ENCODE results near the gene SOCS3. TPM values are rescaled to one million over a fixed set of nuclear protein-coding genes. Genes with fewer than 3 reads are reported as not detected.
A peak's percentile ranks its signal among the peaks of the same experiment; 100 is the strongest.

SOCS3 gene
- total and polyA plus RNA-seq, 7 donors: 10.3 to 499 (median 45.7) TPM

DNA sequence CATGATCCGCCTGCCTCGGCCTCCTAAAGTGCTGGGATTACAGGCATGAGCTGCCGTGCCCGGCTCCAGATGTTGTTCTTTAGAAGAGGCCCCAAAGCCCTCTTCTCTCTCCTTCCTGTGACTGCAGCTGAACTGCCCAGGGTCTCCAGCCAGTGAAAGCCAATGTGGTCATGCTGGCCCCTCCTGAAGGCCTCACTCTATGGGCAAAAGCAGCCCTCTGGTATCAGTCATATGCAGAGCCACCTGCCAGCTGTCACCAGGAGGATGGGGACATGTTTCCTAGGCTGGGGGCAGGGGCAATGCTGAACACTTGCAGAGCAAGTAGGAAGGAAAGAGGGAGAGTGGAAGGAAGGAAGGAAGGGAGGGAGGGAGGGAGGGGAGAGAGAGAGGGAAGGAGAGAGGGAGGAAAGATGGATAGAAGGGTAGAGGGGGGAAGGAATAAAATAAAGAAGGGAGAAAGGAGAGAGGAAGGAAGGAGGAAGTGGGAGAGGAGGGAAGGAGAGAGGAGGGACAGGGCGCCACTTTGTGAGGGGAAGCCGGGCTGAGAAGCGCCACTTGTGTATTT is 36.0 kb downstream of the SOCS3 start:
- Histone ChIP-seq H3K9me3 (no peaks in the 10 kb centered on the region), H3K27me3 (no peaks in the 10 kb centered on the region), H3K27ac (peak overlapping the region; percentile 78 to 87 (median 82)), H3K4me3 (peak overlapping the region in 2 of 4 donors; percentile 1 to 23), H3K4me1 (peaks cover 0 to 31% (median 23%) of the 10 kb centered on the region in 4 donors), H3K36me3 (no peaks in the 10 kb centered on the region)
- DNase-seq: peak; percentile 53
- TF ChIP-seq, protein P1, sequence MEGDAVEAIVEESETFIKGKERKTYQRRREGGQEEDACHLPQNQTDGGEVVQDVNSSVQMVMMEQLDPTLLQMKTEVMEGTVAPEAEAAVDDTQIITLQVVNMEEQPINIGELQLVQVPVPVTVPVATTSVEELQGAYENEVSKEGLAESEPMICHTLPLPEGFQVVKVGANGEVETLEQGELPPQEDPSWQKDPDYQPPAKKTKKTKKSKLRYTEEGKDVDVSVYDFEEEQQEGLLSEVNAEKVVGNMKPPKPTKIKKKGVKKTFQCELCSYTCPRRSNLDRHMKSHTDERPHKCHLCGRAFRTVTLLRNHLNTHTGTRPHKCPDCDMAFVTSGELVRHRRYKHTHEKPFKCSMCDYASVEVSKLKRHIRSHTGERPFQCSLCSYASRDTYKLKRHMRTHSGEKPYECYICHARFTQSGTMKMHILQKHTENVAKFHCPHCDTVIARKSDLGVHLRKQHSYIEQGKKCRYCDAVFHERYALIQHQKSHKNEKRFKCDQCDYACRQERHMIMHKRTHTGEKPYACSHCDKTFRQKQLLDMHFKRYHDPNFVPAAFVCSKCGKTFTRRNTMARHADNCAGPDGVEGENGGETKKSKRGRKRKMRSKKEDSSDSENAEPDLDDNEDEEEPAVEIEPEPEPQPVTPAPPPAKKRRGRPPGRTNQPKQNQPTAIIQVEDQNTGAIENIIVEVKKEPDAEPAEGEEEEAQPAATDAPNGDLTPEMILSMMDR (IDR thresholded peaks at IDR 0.05): no peak
- TF ChIP-seq EP300 (IDR thresholded peaks at IDR 0.05) (no peak), POLR2AphosphoS5 (IDR thresholded peaks at IDR 0.05) (no peak), POLR2A (IDR thresholded peaks at IDR 0.05) (no peak)
- intact Hi-C loops (cut with DNase I): no loop called here
- WGBS, 2 donors: 57 to 83% methylated on average over 7 of the region's 7 CpGs

DNA sequence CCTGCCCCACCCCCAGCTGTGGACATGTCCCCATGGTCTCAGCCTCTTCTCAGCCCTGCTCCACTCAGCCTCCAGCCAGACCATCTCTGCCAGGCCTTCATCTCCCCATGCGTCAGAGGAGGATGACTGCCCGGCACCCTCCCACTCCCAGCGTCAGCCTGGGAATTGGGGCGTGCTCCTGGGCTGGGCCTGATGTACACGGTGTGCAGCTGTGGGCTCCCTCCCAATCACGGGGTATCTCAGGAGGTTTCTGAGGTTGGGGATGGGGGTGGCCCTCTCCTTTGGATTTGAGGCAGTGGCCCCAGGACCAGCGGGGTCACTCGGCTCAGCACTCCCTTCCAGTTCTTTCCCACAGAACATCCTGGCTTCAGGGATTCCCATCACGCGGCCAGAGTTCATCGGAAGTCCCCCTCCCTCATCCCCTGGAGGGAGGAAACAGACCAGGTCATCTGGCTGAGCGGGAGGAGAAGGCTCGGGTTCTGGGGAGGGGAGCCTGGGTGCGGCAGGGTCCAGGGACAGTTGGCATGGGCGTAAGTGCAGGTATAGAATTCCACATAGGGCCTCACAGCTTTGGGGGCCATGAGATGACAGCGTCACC is 36.9 kb downstream of the SOCS3 start:
- Histone ChIP-seq H3K27ac (peak overlapping the region; percentile 78 to 87 (median 82)), H3K27me3 (no peaks in the 10 kb centered on the region), H3K4me3 (no peak overlapping the region), H3K9me3 (no peaks in the 10 kb centered on the region), H3K4me1 (peaks cover 0 to 31% (median 23%) of the 10 kb centered on the region in 4 donors), H3K36me3 (no peaks in the 10 kb centered on the region)
- TF ChIP-seq POLR2A (IDR thresholded peaks at IDR 0.05): no peak
- TF ChIP-seq EP300 (IDR thresholded peaks at IDR 0.05): peak in 1 of 4 donors; percentile 1
- peak in 1 of 4 donors; percentile 58 for TF ChIP-seq POLR2AphosphoS5 (IDR thresholded peaks at IDR 0.05)
- TF ChIP-seq, protein P1 (IDR thresholded peaks at IDR 0.05): no peak
- intact Hi-C loops (cut with DNase I): no loop called here
- DNase-seq: peak; percentile 88
- 82 to 85% methylated on average over 16 of the region's 16 CpGs for WGBS, 2 donors

DNA sequence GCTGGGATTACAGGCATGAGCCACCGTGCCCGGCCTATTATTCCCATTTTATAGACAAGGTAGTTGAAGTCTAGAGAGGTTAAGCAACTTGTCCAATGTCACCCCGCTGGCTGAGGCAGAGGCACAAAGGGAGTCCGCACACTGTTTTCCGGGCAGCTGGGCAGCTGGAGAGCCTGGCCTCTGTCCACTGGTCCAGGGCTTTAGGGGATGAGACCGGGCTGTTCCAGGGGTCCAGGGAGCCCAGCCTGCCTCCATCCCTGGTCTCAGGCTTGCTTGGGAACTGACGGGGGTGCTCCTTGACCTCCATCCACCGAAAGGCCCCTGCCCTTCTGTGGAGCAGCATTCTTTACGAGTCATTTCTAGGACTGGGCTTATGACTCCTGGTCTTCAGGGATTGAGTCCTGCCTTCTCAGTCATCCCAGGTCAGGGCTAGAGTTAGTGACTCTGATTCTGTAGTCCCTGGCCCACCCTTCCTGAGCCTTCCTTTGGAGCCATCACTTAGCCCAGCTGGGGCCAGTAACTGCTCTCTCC is 37.5 kb downstream of the SOCS3 start:
- peak overlapping the region; percentile 78 to 87 (median 82) for H3K27ac ChIP-seq
- intact Hi-C loops (cut with DNase I): no loop called here
- H3K4me1 ChIP-seq: peaks cover 0 to 37% (median 28%) of the 10 kb centered on the region in 4 donors
- DNase-seq: no peak
- 89 to 90% methylated on average over 9 of the region's 9 CpGs for WGBS, 2 donors
- no peaks in the 10 kb centered on the region for H3K27me3 ChIP-seq
- no peaks in the 10 kb centered on the region for H3K36me3 ChIP-seq
- no peak overlapping the region for H3K4me3 ChIP-seq
- H3K9me3 ChIP-seq: no peaks in the 10 kb centered on the region
- TF ChIP-seq EP300 (IDR thresholded peaks at IDR 0.05) (no peak), POLR2AphosphoS5 (IDR thresholded peaks at IDR 0.05) (no peak), POLR2A (IDR thresholded peaks at IDR 0.05) (no peak)
- TF ChIP-seq, protein P1 (IDR thresholded peaks at IDR 0.05): no peak

DNA sequence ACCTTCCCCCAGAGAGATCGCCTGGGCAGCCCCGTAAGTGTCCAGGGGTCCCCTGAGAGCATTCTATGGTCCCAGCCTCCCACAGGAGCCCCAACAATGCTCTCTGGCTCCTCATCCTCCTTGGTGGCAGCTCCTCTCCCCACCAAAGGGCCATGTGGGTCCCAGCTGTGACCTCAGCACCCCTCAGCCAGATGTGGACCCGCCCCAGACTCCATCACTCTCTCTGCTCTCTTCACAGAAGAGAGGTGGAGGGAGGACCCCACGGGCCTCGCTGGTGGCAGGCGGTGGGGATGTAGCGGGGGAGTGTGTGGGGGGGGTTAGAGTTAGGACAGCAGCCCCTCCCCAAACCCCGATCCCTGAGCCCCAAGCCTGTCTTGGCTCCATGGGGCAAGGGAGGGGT is 41.0 kb downstream of the SOCS3 start:
- WGBS, 2 donors: 87 to 92% methylated on average over 8 of the region's 8 CpGs
- Histone ChIP-seq H3K27me3 (no peaks in the 10 kb centered on the region), H3K4me1 (peaks cover 0 to 49% (median 46%) of the 10 kb centered on the region in 4 donors), H3K36me3 (no peaks in the 10 kb centered on the region), H3K27ac (no peak overlapping the region), H3K4me3 (no peak overlapping the region), H3K9me3 (no peaks in the 10 kb centered on the region)
- TF ChIP-seq POLR2AphosphoS5 (IDR thresholded peaks at IDR 0.05) (no peak), POLR2A (IDR thresholded peaks at IDR 0.05) (no peak), EP300 (IDR thresholded peaks at IDR 0.05) (no peak)
- TF ChIP-seq, protein P1 (IDR thresholded peaks at IDR 0.05): no peak
- intact Hi-C loops (cut with DNase I): no loop called here
- peak; percentile 54 for DNase-seq

Data from sigmoid colon (tissue), 7 donors.